Upper lobe of left lung (tissue), 6 donors: ENCODE results near the gene DCBLD1. TPM values are rescaled to one million over a fixed set of nuclear protein-coding genes. Genes with fewer than 3 reads are reported as not detected.

Experiments
- ATAC-seq, 2 donors: fragments of 200-7000 bp; cut with Tn5 transposase; one replicate each; pipeline ENCODE4 v1.9.1; 2022; ENCODE audit warnings: mild to moderate bottlenecking in 2 of 2, moderate library complexity in 2 of 2; ENCODE audit not compliant: low FRiP score in 2 of 2
- DNase-seq, 2 donors: peaks; one replicate each; pipeline ENCODE4 v3.0.0-alpha.2; 2019 to 2020
- H3K27ac ChIP-seq, 4 donors: fragments of 200-600 bp; sonication (generic); one replicate each; pipeline ENCODE4 v1.5.1; 2016 to 2019
- H3K27me3 ChIP-seq, 4 donors: fragments of 200-600 bp; sonication (generic); one replicate each; pipeline ENCODE4 v1.5.1; 2017 to 2019
- H3K36me3 ChIP-seq, 4 donors: fragments of 200-600 bp; sonication (generic); one replicate each; pipeline ENCODE4 v1.5.1; 2016 to 2019
- H3K4me1 ChIP-seq, 4 donors: fragments of 200-600 bp; sonication (generic); one replicate each; pipeline ENCODE4 v1.5.1; 2018 to 2019
- H3K4me3 ChIP-seq, 4 donors: fragments of 200-600 bp; sonication (generic); one replicate each; pipeline ENCODE4 v1.5.1; 2017 to 2019; ENCODE audit warnings: mild to moderate bottlenecking in 2 of 4, moderate library complexity in 1 of 4
- H3K9me3 ChIP-seq, 4 donors: fragments of 200-600 bp; sonication (generic); one replicate each; pipeline ENCODE4 v1.5.1; 2018 to 2019
- CTCF ChIP-seq, 6 experiments: fragments of 450-650 bp in 4 of 6; fragments of 200-600 bp in 2 of 6; sonication (generic) in 2 of 6; IDR thresholded peaks; one replicate each; pipeline ENCODE4 v1.5.1; 2016 to 2019; ENCODE audit warnings: antibody characterized with exemption in 6 of 6
- EP300 ChIP-seq, 4 donors: sonication (generic); formaldehyde crosslinking; IDR thresholded peaks; one replicate each; pipeline ENCODE4 v1.5.1; 2017; ENCODE audit warnings: antibody characterized with exemption in 4 of 4, control low read depth in 2 of 4
- POLR2A ChIP-seq, 4 donors: fragments of 450-650 bp; IDR thresholded peaks; one replicate each; pipeline ENCODE4 v1.5.1; 2016 to 2017; ENCODE audit warnings: antibody characterized with exemption in 4 of 4, mild to moderate bottlenecking in 2 of 4
- POLR2AphosphoS5 ChIP-seq, 2 donors: sonication (generic); formaldehyde crosslinking; IDR thresholded peaks; one replicate each; pipeline ENCODE4 v1.5.1; 2017; ENCODE audit warnings: antibody characterized with exemption in 2 of 2
- WGBS, 2 donors: methylation state at CpG; one replicate each; pipeline ENCODE4 v1.1.5; 2017 to 2018; 5-methylcytosine and 5-hydroxymethylcytosine counted together
- total RNA-seq, 6 donors: library from RNA; depleted of rRNA in 4 of 6; stranded (reverse); fragments of >200 nt in 4 of 6; gene quantifications; one replicate each; pipeline versions ENCODE4 v1.1.0 to v1.2.1, GENCODE V29; 2016 to 2021
- donor health status: DM: no; HTN: no; CAD: no; lungs with moderate emphysema.
- donor health status: DM: no; HTN: yes; CAD: no; lungs with severe emphysema.

The DCBLD1 gene
- total RNA-seq, 6 donors from 2014 or later = 12.5 to 48.1 (median 19.6) TPM

GRCh38 chr6:117531346-117531745 is 48.9 kb downstream of the DCBLD1 start:
- no peak for TF ChIP-seq CTCF (IDR thresholded peaks at IDR 0.05)
- no peak for TF ChIP-seq POLR2A (IDR thresholded peaks at IDR 0.05)
- Histone ChIP-seq H3K27me3 (no peaks in the 10 kb centered on the region), H3K27ac (no peak overlapping the region), H3K4me1 (peaks cover 0 to 10% (median 2%) of the 10 kb centered on the region in 4 donors), H3K9me3 (no peaks in the 10 kb centered on the region), H3K4me3 (no peak overlapping the region), H3K36me3 (peaks cover 0 to 4% (median 1%) of the 10 kb centered on the region in 4 donors)
- ATAC-seq (no peak), DNase-seq (no peak)
- WGBS, 2 donors = 72 to 82% methylated on average over 5 to 6 of the region's 6 CpGs

GRCh38 chr6:117531809-117532725 is 49.6 kb downstream of the DCBLD1 start:
- Histone ChIP-seq H3K36me3 (peaks cover 0 to 4% (median 1%) of the 10 kb centered on the region in 4 donors), H3K27me3 (no peaks in the 10 kb centered on the region), H3K27ac (no peak overlapping the region), H3K9me3 (no peaks in the 10 kb centered on the region), H3K4me3 (no peak overlapping the region), H3K4me1 (peaks cover 0 to 10% (median 2%) of the 10 kb centered on the region in 4 donors)
- DNase-seq (no peak), ATAC-seq (no peak)
- TF ChIP-seq EP300 (IDR thresholded peaks at IDR 0.05) = no peak
- TF ChIP-seq CTCF (IDR thresholded peaks at IDR 0.05) = no peak
- TF ChIP-seq POLR2AphosphoS5 (IDR thresholded peaks at IDR 0.05) = no peak
- TF ChIP-seq POLR2A (IDR thresholded peaks at IDR 0.05) = no peak
- 95 to 96% methylated on average over 5 of the region's 5 CpGs for WGBS, 2 donors

- DNase-seq = no peak
Measured at GRCh38 chr6:117533775-117534174, 51.3 kb downstream of the DCBLD1 start.

GRCh38 chr6:117534974-117535373 is 52.5 kb downstream of the DCBLD1 start:
- Histone ChIP-seq H3K4me3 (no peak overlapping the region), H3K27me3 (no peaks in the 10 kb centered on the region), H3K27ac (peak overlapping the region in 2 of 4 donors; percentile 45 to 86), H3K36me3 (peaks cover 0 to 24% (median 8%) of the 10 kb centered on the region in 4 donors), H3K9me3 (no peaks in the 10 kb centered on the region), H3K4me1 (peaks cover 0 to 10% (median 2%) of the 10 kb centered on the region in 4 donors)
- DNase-seq (no peak), ATAC-seq (no peak)
- 58 to 78% methylated on average over 3 of the region's 3 CpGs for WGBS, 2 donors
- no peak for TF ChIP-seq EP300 (IDR thresholded peaks at IDR 0.05)
- no peak for TF ChIP-seq CTCF (IDR thresholded peaks at IDR 0.05)
- TF ChIP-seq POLR2AphosphoS5 (IDR thresholded peaks at IDR 0.05) = no peak
- no peak for TF ChIP-seq POLR2A (IDR thresholded peaks at IDR 0.05)

More at GRCh38 chr6:117533775-117534174, 51.3 kb downstream of the DCBLD1 start:
- Histone ChIP-seq H3K27me3 (no peaks in the 10 kb centered on the region), H3K36me3 (peaks cover 0 to 12% (median 4%) of the 10 kb centered on the region in 4 donors), H3K4me3 (no peak overlapping the region), H3K9me3 (no peaks in the 10 kb centered on the region), H3K27ac (peak overlapping the region in 1 of 4 donors; percentile 17), H3K4me1 (peaks cover 0 to 10% (median 2%) of the 10 kb centered on the region in 4 donors)
- no peak for TF ChIP-seq POLR2AphosphoS5 (IDR thresholded peaks at IDR 0.05)
- TF ChIP-seq POLR2A (IDR thresholded peaks at IDR 0.05) = no peak
- no peak for TF ChIP-seq CTCF (IDR thresholded peaks at IDR 0.05)
- no peak for TF ChIP-seq EP300 (IDR thresholded peaks at IDR 0.05)
- WGBS, 2 donors = 89% methylated on average over 4 of the region's 4 CpGs
- ATAC-seq = no peak
